SU-DHL-6 (cell line): ENCODE data around the gene WWC1.

ENCODE experiments used
- H2AFZ ChIP-seq: fragments of 200-600 bp; sonication (generic); 2 replicates; pipeline ENCODE4 v1.6.1; 2014; ENCODE audit warnings: low read depth, mild to moderate bottlenecking, moderate library complexity, mixed read lengths, antibody characterized with exemption, low read length; ENCODE audit not compliant: severe bottlenecking
- H3F3A ChIP-seq: fragments of 200-600 bp; shearing (Covaris generic); 2 replicates; pipeline ENCODE4 v1.6.0; 2016; ENCODE audit warnings: antibody characterized with exemption, mild to moderate bottlenecking; ENCODE audit not compliant: insufficient read depth
- H3K27ac ChIP-seq: fragments of 200-600 bp; sonication (generic); 2 replicates; pipeline ENCODE4 v1.5.1; 2016; ENCODE audit warnings: low read depth, mild to moderate bottlenecking, low read length, moderate library complexity, mixed read lengths
- H3K27me3 ChIP-seq: fragments of 200-600 bp; sonication (generic), shearing (Covaris generic); 2 replicates; pipeline ENCODE4 v1.6.0; 2014; ENCODE audit warnings: mild to moderate bottlenecking, low read length
- H3K36me3 ChIP-seq: fragments of 200-600 bp; sonication (generic); 2 replicates; pipeline ENCODE4 v1.6.1; 2014; ENCODE audit warnings: mild to moderate bottlenecking, low read length, mixed read lengths
- H3K4me2 ChIP-seq: fragments of 300-600, 200-600 bp; shearing (Covaris generic), sonication (generic); 2 replicates; pipeline ENCODE4 v1.6.0; 2014; ENCODE audit warnings: low read length, low read depth, mild to moderate bottlenecking; ENCODE audit not compliant: poor library complexity, severe bottlenecking
- H3K4me3 ChIP-seq: fragments of 200-600 bp; sonication (generic); 2 replicates; pipeline ENCODE4 v1.5.1; 2014; ENCODE audit warnings: antibody characterized with exemption, low read length, mild to moderate bottlenecking, mixed read lengths; ENCODE audit not compliant: insufficient read depth, poor library complexity, severe bottlenecking
- H3K79me2 ChIP-seq: fragments of 200-600 bp; sonication (generic); 2 replicates; pipeline ENCODE4 v1.6.1; 2014; ENCODE audit warnings: mild to moderate bottlenecking, low read length, moderate library complexity; ENCODE audit not compliant: insufficient read depth
- H3K9ac ChIP-seq: fragments of 200-600 bp; sonication (generic); 2 replicates; pipeline ENCODE4 v1.7.0; 2014; ENCODE audit warnings: mild to moderate bottlenecking, low read length
- H3K9me2 ChIP-seq: fragments of 200-600 bp; sonication (generic); replicated peaks from 2 replicates; pipeline ENCODE4 v1.6.1; 2014; ENCODE audit warnings: low read length; ENCODE audit not compliant: insufficient read depth
- H3K9me3 ChIP-seq: fragments of 200-600 bp; sonication (generic); 2 replicates; pipeline ENCODE4 v1.6.1; 2014; ENCODE audit warnings: low read length, mixed read lengths; ENCODE audit not compliant: insufficient read depth
- H4K20me1 ChIP-seq: fragments of 200-600 bp; sonication (generic); 2 replicates; pipeline ENCODE4 v1.6.1; 2014; ENCODE audit warnings: low read depth, mild to moderate bottlenecking, antibody characterized with exemption, low read length, moderate library complexity, mixed read lengths
- EZH2phosphoT487 ChIP-seq: fragments of 200-600 bp; sonication (generic), shearing (Covaris generic); conservative IDR thresholded peaks from 2 replicates; pipeline ENCODE4 v1.6.1; 2018; ENCODE audit warnings: mild to moderate bottlenecking, antibody characterized with exemption, low read length, moderate library complexity, mixed read lengths
- TF ChIP-seq, protein P1 (sequence below): fragments of 200-600 bp; sonication (generic); IDR thresholded peaks from one replicate; pipeline ENCODE4 v1.5.1; 2017; ENCODE audit warnings: antibody characterized with exemption, mild to moderate bottlenecking, low read length, moderate library complexity; ENCODE audit not compliant: insufficient read depth, poor library complexity, severe bottlenecking

WWC1 gene

GRCh38 chr5:168316139-168316578 is 24.7 kb downstream of the WWC1 start:
- Histone ChIP-seq H2AFZ (no peak overlapping the region), H3K4me3 (no peak overlapping the region), H3K36me3 (no peaks in the 10 kb centered on the region), H3K27ac (no peak overlapping the region), H3K4me2 (no peak overlapping the region), H3K9ac (no peak overlapping the region), H3F3A (no peaks in the 10 kb centered on the region), H3K79me2 (no peaks in the 10 kb centered on the region), H3K9me3 (no peaks in the 10 kb centered on the region), H3K9me2 (no peaks in the 10 kb centered on the region), H3K27me3 (no peaks in the 10 kb centered on the region; the same call in 1 of the 2 replicates), H4K20me1 (no peaks in the 10 kb centered on the region)
- no peak for TF ChIP-seq EZH2phosphoT487
- TF ChIP-seq, protein P1, sequence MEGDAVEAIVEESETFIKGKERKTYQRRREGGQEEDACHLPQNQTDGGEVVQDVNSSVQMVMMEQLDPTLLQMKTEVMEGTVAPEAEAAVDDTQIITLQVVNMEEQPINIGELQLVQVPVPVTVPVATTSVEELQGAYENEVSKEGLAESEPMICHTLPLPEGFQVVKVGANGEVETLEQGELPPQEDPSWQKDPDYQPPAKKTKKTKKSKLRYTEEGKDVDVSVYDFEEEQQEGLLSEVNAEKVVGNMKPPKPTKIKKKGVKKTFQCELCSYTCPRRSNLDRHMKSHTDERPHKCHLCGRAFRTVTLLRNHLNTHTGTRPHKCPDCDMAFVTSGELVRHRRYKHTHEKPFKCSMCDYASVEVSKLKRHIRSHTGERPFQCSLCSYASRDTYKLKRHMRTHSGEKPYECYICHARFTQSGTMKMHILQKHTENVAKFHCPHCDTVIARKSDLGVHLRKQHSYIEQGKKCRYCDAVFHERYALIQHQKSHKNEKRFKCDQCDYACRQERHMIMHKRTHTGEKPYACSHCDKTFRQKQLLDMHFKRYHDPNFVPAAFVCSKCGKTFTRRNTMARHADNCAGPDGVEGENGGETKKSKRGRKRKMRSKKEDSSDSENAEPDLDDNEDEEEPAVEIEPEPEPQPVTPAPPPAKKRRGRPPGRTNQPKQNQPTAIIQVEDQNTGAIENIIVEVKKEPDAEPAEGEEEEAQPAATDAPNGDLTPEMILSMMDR = no peak

- Histone ChIP-seq H3K79me2 (no peaks in the 10 kb centered on the region), H2AFZ (no peak overlapping the region), H3K27me3 (no peaks in the 10 kb centered on the region; the same call in 1 of the 2 replicates), H3K4me3 (no peak overlapping the region), H3K9me3 (no peaks in the 10 kb centered on the region), H3F3A (no peaks in the 10 kb centered on the region), H3K9ac (no peak overlapping the region), H4K20me1 (no peaks in the 10 kb centered on the region), H3K4me2 (no peak overlapping the region), H3K27ac (no peak overlapping the region), H3K36me3 (no peaks in the 10 kb centered on the region), H3K9me2 (no peaks in the 10 kb centered on the region)
- TF ChIP-seq EZH2phosphoT487 = no peak
- TF ChIP-seq, protein P1 = no peak
Measured at GRCh38 chr5:168317096-168317520, 25.7 kb downstream of the WWC1 start.

- TF ChIP-seq EZH2phosphoT487 = no peak
- TF ChIP-seq, protein P1 = no peak
- Histone ChIP-seq H3K79me2 (no peaks in the 10 kb centered on the region), H3K4me2 (no peak overlapping the region)
Measured at GRCh38 chr5:168317521-168318147, 26.2 kb downstream of the WWC1 start.

More at GRCh38 chr5:168317521-168318147, 26.2 kb downstream of the WWC1 start:
- H3K9ac ChIP-seq = no peak overlapping the region
- no peaks in the 10 kb centered on the region for H3K36me3 ChIP-seq
- no peak overlapping the region for H2AFZ ChIP-seq
- no peaks in the 10 kb centered on the region for H3K9me3 ChIP-seq
- no peak overlapping the region for H3K4me3 ChIP-seq
- H3K9me2 ChIP-seq = no peaks in the 10 kb centered on the region
- H3K27ac ChIP-seq = no peak overlapping the region
- H3F3A ChIP-seq = no peaks in the 10 kb centered on the region
- no peaks in the 10 kb centered on the region; the same call in 1 of the 2 replicates for H3K27me3 ChIP-seq
- no peaks in the 10 kb centered on the region for H4K20me1 ChIP-seq
